Hepatocyte (in vitro differentiated cells): ENCODE results near the gene MAPK14.

Experiments
- EZH2 ChIP-seq: fragments of 200-600 bp; sonication (generic); IDR thresholded peaks from 2 replicates; pipeline ENCODE4 v1.6.1; 2016; ENCODE audit warnings: antibody characterized with exemption, mild to moderate bottlenecking, borderline replicate concordance
- EZH2phosphoT487 ChIP-seq: fragments of 200-600 bp; sonication (generic); IDR thresholded peaks from one replicate; pipeline ENCODE4 v1.6.1; 2018; ENCODE audit warnings: antibody characterized with exemption, mild to moderate bottlenecking, low read depth, moderate library complexity; ENCODE audit not compliant: unreplicated experiment, severe bottlenecking
- TF ChIP-seq, protein P1 (sequence below): fragments of 200-600 bp; sonication (generic); IDR thresholded peaks from 2 replicates; pipeline ENCODE4 v1.5.1; 2016; ENCODE audit warnings: antibody characterized with exemption, mild to moderate bottlenecking; ENCODE audit not compliant: poor library complexity

DNA sequence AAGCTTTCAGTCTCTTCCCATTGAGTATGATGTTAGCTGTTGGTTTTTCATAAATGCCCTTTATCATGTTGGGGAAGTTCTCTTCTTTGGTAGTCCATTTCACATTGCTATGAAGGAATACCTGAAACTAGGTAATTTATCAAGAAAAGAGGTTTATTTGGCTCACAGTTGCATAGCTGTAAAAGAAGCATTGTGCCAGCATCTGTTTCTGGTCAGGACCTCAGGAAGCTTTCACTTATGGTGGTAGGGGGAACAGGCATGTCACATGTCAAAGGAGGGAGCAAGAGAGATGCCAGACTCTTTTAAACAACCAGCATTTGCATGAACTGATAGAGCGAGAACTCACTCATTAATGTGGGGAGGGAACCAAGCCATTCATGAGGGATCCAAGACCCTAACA, 54.7 kb downstream of the MAPK14 start:
- TF ChIP-seq, protein P1, sequence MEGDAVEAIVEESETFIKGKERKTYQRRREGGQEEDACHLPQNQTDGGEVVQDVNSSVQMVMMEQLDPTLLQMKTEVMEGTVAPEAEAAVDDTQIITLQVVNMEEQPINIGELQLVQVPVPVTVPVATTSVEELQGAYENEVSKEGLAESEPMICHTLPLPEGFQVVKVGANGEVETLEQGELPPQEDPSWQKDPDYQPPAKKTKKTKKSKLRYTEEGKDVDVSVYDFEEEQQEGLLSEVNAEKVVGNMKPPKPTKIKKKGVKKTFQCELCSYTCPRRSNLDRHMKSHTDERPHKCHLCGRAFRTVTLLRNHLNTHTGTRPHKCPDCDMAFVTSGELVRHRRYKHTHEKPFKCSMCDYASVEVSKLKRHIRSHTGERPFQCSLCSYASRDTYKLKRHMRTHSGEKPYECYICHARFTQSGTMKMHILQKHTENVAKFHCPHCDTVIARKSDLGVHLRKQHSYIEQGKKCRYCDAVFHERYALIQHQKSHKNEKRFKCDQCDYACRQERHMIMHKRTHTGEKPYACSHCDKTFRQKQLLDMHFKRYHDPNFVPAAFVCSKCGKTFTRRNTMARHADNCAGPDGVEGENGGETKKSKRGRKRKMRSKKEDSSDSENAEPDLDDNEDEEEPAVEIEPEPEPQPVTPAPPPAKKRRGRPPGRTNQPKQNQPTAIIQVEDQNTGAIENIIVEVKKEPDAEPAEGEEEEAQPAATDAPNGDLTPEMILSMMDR, result no peak
- no peak for TF ChIP-seq EZH2phosphoT487
- no peak for TF ChIP-seq EZH2
